NCI-H1694 treated with DMSO at 0.1 percent for 48 hours (cell line): ENCODE results near the gene CPS1.

ENCODE experiments used
- DNase-seq: peaks from one replicate; lab custom pipeline; 2025; lab: John Stamatoyannopoulos, UW

CPS1 gene

DNA sequence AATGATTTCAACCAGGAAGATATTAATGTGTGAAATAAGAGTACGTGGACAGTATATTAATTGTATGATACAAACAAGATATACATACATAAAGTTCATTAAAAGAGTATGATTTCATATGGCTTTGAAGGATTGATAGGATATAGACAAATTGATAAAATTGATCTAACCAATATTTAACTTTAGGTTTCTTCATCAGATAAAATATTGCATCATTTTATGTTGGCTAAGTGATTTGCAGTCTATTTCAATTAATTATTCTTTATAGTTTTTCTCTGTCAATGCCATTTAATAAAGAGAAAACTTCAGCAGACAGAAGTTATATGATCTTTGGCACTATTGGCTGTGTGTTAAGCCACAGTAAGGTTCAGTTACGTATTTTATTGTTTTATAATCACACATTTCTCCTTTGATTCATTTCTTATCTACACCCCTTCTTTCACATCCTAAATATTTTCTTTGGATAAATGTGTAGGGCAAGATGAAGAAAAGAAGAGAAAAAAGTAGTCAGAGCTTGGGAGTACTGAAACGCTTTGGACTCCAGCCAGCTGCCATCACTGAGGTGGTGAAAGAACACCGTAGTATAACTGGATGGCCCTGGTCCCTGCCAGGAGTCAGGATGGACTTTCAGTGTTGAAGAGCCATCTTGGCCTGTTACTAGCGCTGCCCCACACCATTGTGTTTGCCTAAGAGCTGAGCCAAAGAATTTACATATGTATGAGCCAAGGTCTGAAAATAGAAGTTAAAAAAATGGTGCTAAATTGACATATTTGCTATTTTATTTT is 9.8 kb upstream of the CPS1 start:
- DNase-seq: no peak

DNA sequence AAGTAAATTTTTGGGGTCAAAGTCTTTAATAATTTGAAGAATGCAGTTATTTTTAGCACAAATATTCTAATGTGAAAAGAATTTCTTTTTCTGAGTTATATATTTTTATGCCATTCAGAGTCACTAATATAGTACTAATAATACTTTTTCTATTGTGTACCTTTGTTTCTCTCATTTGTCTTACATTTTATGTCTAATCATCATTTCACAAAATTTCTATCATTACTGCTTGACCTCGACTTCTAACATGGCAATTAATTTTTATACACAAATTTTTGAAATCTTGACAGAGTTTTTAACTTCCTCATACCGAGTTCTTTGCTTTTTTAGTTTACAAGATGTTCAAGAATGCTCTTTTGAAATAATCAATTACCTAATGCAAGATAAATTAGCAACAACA is 8.4 kb upstream of the CPS1 start:
- DNase-seq: no peak

- no peak for DNase-seq
Observed at GRCh38 chr2:210548878-210549384, 7.5 kb upstream of the CPS1 start.

DNA sequence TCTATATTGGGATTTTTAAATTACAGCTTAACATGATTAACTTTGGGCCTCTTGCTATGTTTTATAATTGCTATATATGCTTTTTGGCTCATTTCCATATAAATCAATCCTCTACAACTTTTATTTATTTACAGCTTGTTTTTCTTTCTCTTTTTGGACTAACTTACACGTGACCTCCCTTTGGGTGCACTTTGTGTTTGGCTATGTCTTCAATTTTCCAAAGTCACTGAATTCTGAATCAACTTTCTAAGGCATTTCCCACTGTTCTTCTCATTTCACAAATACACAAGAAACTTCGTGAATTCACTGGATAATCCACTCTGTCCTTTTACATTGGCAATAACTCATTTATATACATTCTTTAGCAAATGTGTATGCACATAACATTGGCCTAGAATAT is 5.4 kb upstream of the CPS1 start:
- DNase-seq: no peak

- no peak for DNase-seq
Observed at GRCh38 chr2:210553373-210553772, 3.0 kb upstream of the CPS1 start.

DNA sequence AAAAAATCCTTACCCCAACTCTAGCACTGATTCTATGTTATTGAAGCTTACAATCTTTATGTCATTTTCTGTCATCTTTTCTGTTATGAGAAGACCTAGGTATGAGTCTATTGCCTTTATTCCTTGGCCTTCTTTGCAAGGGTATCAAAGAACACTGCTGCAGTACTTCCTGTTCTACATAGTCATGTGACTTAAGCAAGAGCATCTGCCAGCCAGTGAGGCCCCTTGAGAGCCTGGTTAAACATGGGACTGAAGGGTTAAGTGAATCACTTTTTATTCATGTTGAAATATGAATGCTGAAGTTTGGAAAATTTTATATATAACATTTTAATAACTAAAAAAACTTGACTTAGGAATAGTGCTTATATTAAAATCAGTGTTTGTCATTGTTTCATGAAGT is 844 bp upstream of the CPS1 start:
- DNase-seq: no peak

GRCh38 chr2:210557721-210558120 is 1.3 kb downstream of the CPS1 start:
- DNase-seq: no peak

GRCh38 chr2:210558708-210559107 is 2.3 kb downstream of the CPS1 start:
- DNase-seq: no peak

GRCh38 chr2:210559182-210559581 is 2.8 kb downstream of the CPS1 start:
- no peak for DNase-seq

GRCh38 chr2:210561475-210561874 is 5.1 kb downstream of the CPS1 start:
- no peak for DNase-seq

DNA sequence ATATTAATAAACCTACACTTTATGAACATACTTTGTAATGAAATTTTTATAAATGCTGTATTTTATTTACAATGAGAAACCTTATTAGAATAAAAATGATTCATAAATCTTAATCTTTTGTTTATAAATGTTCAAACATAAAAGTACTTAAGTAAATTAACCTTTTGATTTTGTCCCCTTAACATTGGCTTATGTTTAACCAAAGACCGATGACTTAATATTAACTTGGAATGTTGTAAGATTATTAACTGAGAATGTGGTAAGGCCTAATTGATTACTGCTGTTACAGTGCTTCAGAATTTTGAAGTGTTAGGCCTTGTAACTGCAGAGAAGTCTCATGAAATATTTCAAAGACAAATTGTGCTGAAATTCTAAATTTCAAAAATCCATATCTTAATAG is 5.7 kb downstream of the CPS1 start:
- DNase-seq: no peak

DNA sequence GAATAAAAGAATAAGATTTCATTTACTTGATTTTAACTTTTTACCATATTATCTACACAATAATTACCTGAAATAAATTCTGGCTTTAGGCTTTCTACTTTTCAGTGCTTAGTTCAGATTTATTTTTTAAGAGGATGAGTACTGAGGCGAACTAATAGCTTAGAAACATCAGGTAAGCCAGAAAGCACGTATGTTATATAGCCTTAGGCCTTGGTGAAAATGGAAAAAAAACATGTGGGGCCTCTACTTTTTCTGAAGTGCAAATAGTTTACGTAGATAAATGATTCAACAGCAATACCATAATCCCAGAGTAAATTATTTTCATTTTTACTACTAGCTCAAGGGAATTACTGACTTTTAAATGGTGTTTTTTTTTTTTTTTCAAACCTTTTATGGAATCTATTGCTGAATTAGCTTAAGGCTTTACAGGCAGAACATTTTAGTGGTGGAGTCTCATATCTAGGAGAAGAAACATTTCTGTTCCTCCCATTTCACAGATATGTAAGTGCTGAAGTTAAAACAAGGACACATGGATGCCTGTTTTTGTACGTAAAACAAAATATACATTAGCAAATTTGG is 6.2 kb downstream of the CPS1 start:
- no peak for DNase-seq

GRCh38 chr2:210567279-210567678 is 10.9 kb downstream of the CPS1 start:
- no peak for DNase-seq

- no peak for DNase-seq
Observed at GRCh38 chr2:210568108-210568507, 11.7 kb downstream of the CPS1 start.

GRCh38 chr2:210577263-210578071 is 21.1 kb downstream of the CPS1 start:
- peak; percentile 80 for DNase-seq

DNA sequence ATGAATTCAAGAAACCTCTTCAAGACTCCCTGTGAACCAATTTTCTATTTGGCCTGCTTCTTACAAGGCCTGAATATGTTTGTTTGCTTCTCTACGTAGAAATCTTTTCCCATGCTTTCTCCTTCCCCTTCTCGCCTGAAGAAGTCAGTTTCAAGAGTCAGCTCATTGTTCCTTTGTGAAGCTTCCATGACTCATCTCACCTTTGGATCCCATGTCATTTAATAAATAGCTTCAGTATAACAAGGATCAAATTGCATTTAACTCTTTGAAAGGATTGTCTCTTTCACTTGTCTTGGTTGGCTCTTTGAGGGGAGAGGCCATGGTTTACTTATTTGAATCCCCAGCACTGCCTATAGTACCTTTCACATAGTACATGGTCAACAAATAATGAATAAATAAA is 28.4 kb downstream of the CPS1 start:
- no peak for DNase-seq

DNA sequence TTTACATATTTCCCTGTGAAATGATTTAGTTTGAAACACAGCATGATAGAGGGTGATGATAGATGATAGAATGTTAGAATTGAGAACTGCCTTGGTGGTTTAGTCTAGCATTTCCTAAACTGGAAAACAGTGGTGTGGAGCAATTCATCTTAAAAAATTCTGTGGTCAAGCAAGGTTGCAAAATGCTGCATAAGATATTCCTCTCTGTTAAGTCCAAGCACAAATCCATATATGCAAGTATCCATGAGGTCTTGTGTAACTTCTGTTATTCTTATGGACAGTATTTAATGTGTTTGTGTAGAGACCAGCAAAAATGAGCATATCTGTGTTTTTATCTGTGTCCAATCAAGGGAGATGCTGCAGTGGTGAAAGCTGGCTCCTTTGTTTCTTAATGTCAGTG is 30.0 kb downstream of the CPS1 start:
- no peak for DNase-seq

DNA sequence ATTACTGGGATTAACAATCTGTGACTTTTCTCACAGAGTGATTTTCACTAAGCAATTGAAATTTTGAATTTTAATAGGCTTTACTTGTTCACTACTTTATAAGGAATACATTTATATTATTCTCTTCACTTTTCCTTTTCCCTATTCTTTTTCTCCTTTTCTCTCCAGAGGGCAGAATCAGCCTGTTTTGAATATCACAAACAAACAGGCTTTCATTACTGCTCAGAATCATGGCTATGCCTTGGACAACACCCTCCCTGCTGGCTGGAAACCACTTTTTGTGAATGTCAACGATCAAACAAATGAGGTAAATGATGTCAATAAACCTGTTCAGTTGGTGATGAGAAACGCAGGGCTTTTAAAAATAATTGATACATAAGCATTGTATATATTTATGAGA is 35.3 kb downstream of the CPS1 start:
- no peak for DNase-seq

- DNase-seq: no peak
Observed at GRCh38 chr2:210592726-210593125, 36.3 kb downstream of the CPS1 start.

DNA sequence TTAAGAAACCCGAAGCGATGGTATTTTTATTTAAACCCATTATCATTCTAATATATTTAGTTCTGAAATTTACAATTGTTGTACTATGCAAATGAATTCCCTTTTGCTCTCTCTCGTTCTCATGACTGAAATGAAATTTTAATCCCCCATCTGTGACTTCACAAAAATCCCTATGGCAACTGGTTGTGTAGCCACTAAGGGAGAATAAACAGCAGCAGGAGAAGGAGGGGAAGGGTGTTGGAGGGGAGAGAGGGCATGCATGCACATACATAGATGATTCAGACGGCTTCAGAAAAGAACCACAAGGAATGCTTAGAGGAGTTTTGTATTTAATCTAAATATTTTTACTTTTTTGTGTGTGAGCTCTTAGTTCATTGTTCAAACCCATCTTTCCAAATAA is 36.8 kb downstream of the CPS1 start:
- DNase-seq: no peak

DNA sequence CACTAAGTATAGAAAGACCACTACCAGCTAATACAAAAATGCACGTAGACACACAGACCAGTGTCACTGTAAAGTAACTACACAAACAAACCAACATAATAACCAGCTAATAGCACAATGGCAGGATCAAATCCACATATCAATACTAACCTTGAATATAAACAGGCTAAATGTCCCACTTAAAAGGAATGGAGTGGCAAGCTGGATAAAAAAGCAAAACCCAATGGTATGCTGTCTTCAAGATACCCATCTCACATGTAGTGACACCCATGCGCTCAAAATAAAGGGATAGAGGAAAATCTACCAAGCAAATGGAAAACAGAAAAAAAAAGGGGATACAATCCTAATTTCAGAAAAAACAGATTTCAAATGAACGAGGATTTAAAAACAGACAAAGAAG is 41.8 kb downstream of the CPS1 start:
- no peak for DNase-seq

DNA sequence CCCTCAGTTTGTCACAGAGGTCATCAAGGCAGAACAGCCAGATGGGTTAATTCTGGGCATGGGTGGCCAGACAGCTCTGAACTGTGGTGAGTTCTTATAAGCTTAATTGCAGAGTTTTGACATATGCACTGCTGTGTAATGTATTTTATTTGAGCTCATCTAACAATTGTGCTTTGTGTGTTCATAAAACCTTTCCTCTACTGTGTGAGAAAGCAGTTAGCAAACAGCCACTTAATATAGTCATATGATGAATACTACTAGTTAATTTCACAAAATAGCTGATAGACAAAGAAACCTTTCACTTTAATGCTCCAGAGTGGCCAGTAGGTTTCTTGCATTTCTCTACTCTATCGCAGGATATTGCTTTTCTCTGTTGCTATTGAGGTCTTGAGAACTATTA is 43.1 kb downstream of the CPS1 start:
- DNase-seq: no peak

- DNase-seq: no peak
Observed at GRCh38 chr2:210604666-210605065, 48.3 kb downstream of the CPS1 start.
